HG02623 (cell line): Measurements from ENCODE around the gene GOLT1A.
"Not testable (repeated sequence)": the region's sequence is repeated elsewhere in the genome, so short reads cannot be mapped to it uniquely, and the experiment has no call there.

ENCODE experiments used
- ATAC-seq: cut with Tn5 transposase; IDR thresholded peaks from one replicate; pipeline ENCODE4 v1.9.1; 2021; ENCODE audit warnings: moderate library complexity; ENCODE audit not compliant: unreplicated experiment

GOLT1A gene

DNA sequence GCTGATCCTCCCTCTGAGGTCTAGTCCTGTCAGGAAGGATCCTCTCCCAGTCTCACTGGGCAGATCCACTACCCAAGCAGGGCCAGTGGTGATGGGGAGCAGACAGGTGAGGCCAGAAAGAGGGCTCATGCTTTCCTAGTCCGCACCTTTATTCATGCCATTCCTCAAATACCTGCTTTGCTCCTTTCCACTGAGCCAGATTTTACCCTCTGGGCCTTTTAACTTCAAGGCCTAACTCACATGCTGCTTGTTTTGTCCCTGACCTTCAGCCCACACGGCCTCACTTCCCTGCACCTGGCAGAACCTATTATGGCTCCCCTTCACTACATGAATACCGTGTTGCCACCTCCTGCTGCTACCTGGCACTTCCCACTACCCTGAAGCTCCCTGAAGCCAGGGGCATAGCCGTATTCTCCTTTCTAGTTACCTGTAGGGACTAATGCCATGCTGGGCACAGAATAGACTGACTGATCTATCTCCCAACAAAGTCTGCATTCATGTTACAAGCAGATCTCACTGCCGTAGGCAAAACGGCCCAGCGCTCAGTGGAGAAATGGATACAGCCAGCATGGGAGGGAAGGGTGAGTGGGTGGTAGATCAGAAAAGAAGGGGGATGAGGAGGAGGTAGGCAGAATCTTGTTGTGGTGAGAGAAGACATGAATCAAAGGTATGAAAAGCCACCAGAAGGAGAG is 36.1 kb upstream of the GOLT1A start:
- no peak for ATAC-seq

DNA sequence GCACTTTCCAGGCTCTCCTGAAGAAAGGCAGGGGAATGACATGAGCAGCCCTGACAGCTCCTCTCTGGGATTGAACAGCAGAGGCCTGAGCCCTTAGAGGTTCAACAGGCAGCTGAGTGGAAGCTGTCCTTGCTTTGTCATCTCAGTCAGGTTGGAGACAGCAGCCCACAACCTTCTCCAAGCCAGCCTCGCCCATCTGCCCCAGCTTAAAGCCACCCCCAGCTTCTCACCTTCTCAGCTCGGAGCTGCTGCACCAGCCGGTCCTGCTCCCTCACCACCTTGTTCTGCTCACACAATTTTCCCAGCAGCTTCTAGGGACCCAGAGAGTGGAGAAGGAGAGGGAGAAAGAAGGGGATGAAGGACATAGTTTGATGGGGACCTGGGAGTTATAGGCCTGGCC is 35.2 kb upstream of the GOLT1A start:
- no peak for ATAC-seq

DNA sequence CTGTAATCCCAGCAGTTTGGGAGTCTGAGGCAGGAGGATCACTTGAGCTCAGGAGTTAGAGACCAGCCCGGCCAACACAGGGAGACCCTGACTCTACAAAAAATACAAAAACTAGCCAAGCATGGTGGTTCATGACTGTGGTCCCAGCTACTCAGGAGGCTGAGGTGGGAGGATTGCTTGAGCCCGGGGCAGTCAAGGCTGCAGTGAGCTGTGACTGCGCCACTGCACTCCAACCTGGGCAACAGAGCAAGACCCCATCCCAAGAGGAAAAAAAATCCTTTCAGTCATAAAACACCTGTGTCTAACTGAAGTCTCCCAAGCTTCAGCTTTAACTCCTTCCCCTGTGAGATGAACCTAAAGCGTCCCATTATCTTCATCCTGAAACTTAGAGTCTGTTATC is 33.1 kb upstream of the GOLT1A start:
- no peak for ATAC-seq

DNA sequence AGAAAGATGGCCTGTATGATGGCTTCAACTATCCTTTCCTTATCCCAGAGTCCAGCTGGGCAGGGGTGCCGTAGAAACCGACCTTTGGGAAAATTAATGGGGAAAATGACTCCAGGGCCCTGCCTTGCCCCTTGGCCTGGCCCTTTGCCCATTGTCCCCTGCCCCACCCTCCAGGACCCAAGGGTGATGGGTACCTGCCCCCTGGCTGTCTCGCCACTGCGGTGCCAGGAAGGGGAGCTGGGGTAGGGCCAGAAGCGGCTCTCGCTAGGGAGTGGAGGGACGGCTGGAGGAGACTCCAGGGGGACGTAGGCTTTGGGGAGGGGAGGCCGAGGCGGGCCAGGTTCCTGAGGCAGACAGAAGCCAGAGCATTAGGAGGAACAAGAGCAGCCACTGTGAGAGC is 29.1 kb upstream of the GOLT1A start:
- ATAC-seq, result no peak

DNA sequence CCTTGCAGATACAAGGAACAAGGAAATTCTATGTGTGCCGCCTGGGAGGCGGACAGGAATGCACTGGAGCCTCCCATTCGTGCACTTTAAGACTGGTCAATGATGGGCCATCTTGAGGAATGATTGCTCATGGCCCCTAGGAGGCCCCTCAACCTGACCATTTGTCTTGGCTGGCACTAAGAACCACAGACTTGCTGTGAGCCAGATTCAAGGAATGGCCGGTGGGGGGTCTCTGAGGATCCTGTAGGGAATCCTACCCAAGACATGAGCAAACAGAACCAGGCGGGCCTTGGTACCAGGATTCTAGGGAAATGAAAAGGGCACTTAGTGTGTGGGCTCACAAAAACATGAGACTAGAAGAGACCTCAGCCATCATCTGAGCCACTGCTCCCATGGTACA is 28.1 kb upstream of the GOLT1A start:
- ATAC-seq, result no peak

DNA sequence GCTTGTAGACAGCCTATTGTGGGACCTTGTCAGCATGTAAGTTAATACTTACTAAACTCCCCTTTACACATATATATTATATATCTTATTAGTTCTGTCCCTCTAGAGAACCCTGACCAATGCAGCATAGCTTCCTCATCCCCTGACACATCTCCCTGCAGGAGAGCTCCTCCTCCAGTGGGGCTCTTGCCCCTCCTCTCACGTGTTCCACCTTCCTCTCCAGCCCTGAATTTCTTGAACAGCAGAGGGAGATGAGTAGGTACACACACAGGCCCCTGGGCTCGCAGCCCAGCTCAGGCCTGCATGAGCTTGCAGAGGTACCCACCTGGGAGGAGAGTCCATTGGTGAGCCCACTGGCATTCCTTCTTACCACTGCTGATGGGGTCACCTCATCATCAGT is 27.3 kb upstream of the GOLT1A start:
- ATAC-seq, result no peak

DNA sequence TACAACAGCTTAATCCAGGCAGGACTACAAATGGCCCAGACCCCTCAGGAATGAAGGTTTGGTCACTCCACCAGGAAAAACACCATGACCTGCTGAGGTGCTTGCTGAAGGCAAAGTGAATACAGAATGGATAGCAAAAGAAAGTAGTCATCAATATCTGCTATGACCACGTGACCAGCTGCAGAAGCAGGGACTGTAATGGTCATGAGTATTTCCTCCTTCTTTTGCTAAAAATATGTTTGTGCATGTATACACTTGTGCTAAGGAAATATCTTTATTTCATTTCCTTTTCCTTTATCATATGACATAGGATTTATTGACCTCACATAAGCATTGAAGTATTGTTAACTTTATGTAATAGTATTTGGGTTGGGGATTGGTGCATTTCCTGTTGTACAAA is 26.4 kb upstream of the GOLT1A start:
- no peak for ATAC-seq

DNA sequence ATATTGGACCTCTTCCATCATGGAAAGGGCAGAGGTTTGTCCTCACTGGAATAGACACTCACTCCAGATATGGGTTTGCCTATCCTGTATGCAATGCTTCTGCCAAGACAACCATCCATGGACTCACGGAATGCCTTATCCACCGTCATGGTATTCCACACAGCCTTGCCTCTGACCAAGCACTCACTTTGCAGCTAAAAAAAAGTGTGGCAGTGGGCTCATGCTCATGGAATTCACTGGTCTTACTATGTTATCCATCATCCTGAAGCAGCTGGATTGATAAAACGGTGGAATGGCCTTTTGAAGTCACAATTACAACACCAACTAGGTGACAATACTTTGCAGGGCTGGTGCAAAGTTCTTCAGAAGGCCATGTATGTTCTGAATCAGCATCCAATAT is 25.6 kb upstream of the GOLT1A start:
- not testable (repeated sequence) for ATAC-seq

DNA sequence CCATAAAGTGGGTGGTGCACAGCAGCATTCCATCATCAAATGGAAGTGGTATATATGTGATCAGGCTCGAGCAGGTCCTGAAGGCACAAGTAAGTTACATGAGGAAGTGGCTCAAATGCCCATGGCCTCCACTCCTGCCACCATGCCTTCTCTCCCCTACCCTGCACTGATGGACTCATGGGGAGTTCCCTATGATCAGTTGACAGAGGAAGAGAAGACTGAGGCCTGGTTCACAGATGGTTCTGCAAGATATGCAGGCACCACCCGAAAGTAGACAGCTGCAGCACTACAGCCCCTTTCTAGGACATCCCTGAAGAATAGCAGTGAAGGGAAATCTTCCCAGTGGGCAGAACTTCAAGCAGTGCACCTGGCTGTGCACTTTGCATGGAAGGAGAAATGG is 24.7 kb upstream of the GOLT1A start:
- ATAC-seq, result not testable (repeated sequence)

DNA sequence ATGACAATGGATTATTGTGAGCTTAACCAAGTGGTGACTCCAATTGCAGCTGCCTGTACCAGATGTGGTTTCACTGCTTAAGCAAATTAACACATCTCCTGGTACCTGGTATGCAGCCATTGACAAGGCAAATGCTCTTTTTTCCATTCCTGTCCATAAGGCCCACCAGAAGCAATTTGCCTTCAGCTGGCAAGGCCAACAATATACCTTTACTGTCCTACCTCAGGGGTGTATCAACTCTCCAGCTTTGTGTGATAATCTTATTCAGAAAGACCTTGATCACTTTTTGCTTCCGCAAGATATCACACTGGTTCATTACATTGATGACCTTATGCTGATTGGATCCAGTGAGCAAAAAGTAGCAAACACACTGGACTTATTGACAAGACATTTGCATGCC is 23.7 kb upstream of the GOLT1A start:
- not testable (repeated sequence) for ATAC-seq

DNA sequence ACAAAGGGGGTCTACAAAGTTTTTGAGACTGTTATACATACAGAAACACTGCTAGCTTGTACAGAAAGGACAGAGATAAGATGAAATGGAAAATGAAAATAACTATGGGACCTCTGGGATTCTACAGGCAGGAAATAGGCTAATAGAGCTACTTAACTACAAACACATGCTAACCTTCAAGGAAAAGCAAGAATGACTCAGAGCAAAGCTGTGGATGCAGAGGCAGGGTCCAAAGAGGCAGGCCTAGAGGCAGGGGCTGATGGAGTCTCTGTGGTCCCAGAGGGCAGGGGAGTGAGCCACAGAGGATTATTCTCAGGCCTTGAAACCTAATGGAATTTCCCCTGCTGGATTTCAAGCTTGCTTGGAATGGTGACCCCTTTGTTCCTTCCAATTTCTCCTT is 18.7 kb upstream of the GOLT1A start:
- ATAC-seq, result no peak

DNA sequence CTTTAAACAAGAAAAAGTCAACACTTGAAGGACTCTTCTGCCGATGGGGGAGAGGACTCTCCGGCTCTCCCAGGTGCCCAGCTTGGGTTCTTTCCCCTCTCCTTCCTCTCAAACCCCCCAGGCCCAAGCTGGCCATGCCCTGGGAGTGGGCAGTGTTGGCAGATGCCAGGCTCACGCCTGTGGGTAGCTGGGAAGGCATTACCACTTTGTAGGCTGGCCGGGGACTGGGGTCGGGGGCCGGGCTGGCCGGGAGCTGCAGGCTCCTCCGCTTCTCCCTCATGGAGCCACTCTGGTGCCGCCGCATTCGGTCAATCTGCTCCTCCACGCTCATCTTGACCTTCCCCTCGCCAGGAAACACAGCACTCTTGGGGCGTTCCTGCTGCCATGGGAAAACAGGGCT is 16.4 kb upstream of the GOLT1A start:
- no peak for ATAC-seq

DNA sequence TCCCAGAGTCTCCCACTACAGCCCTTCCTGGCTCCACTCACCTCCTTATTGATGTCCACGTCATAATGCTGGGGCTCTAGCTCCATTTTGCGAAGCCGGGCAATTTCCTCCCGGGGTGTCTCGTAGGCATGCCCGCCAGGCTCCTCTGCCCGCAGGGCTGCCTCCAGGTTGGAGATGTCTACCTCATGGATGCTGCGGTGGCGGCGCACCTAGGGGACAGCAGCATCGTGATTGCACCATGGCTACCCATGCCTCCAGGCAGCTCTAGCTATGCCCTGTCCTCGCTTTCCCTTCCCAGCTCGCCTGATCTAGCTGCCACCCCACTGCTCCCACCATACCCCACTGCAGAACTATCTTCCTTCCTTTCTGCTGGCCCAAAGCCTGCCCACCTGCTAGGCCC is 15.1 kb upstream of the GOLT1A start:
- no peak for ATAC-seq

DNA sequence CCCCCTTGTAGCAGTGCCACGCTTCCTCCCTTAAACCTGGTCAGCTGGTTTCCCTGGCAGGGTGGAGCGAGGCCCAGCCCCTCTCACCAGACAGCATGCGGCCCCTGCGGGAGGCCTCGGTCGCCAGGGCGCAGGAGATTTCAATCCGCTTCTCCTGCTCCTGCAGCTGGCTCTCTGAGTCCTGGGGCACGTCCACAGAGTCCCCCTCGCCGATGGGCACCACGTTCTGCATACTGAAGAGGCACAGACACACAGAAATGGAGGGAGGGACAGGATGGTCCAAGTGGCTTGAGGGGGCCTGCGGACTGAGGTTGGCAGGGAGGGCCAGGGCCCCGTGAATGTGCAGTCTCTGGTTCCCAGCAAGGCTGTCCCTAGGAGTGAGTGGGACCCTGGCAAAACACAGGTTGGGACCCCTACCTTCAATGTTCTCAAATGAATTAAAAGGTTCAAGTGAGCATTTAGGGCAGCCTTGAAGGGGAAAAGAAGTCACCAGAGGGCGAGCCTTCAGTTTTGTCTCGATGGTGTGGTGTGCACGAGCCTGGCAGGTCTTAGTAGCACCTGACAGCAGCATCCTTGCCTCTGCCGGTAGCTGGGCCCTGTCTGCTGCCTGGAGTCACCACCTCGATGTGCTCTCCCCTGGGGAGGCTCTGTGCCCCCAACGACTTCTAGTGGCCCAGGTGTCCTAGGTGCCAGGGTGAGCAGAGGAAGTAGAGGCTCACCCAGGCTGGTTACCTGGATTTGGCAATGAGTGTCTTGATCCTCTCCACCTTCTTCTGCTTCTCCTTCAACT is 14.4 kb upstream of the GOLT1A start:
- ATAC-seq, result no peak

DNA sequence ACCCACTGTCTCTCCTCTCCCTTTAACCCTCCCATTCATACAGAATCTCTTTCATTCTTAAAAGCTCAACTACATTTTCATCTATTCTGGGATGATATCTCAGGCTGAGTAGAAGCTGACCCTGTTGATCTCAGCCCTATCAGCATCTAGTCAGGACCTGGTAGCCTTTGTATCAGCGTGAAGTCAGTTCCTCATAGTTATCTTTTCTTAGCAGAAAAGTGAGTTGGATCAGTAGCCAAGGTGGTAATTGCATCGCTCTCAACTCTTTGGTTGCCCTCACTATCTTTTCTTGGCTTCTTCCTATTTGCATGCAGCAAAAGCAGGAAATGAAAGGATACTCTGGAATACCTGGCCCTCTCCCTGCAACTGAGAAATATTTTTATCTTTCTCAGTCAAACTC is 13.6 kb upstream of the GOLT1A start:
- ATAC-seq, result no peak

DNA sequence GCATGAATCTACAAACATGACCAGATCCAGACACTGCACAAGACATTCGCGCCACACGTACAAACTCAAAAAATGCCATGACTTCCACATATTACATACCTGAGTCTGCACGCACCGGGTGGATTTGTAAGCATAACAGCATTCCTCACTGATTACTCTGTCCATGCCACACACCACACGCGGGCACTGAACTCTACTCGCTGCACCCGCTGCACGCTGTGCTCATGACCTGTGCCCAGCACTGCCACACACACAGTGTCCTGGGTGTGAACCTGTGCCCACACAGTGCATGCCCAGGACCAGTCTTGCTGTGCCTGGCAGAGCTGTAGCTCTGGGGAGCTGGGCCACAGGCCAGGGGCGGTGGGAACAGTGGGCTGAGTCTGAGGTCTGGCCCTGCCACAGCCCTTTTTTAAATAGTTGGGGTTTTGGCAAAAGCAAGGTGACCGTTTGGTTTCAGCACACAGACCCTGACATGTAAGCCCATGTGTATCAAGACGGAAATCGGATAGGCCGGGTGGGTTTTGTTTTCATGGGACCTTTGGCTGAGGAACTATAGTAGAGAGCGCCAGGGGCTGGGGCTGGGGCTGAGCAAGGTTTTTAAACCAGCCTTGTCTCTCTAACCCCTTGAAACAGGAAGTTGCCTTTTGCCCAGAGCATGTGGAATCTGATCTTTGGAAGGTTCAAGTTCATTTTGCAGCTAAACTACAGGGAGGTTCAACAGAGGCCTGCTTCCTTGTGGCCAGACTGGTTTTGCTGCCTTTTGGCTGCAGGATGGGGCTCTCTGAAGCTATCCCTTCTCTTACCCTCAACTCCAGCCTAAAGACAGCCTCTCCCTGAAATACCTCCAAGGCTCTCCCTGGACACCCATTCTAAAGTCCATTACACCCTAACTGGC is 12.3 kb upstream of the GOLT1A start:
- ATAC-seq, result no peak

DNA sequence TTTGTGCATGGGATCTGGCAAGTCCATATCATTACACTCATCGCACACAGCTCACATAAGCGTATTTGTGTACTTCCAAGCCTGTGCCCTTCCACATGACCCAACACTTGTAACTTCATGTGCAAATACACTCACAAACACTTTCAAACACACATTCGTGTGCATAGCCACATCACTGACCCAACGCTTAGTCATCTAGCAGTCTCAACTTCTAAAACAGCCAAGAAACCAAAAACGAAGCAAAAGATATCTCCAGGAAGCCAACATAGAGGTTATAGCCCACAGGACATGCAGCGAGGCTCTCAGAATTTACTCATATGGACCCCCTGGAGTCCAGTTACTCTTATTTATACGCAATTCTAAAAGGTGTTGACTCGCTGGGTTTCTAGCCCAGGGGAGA is 10.9 kb upstream of the GOLT1A start:
- ATAC-seq, result no peak

DNA sequence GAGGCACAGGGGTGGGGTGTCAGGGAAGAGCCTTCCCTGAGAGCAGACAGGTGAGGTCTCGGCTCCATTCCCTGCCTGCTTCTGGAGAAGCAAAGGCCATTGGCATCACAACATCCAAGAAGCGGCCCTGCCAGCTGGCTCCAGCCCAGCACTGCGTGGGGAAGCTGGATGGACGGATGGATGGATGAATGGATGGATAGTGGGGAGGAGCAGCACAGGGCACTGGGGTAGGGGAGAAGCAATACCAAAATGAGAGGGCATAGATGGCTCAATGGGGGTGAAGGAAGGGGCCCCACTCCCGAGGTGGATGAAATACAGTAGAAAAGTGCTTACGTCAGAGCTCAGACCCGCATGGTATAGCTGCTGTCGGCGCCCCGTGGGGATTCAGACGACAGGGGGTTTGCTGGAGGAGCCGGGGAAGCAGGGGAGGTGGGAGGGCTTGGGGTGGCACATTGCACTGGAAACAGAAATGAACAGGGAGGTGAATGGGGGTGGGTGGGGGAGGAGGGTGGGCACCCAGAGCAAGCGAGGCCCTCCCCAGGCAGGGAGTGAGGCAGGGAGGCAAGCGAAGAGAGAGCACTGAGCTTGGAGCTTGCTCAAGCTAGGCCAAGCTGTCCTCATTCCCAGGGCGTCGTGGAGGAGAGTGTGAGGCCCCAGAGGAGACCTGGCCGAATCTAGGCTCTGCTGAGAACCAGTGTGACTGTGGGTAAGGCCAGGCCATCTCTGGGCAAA is 9.5 kb upstream of the GOLT1A start:
- no peak for ATAC-seq

DNA sequence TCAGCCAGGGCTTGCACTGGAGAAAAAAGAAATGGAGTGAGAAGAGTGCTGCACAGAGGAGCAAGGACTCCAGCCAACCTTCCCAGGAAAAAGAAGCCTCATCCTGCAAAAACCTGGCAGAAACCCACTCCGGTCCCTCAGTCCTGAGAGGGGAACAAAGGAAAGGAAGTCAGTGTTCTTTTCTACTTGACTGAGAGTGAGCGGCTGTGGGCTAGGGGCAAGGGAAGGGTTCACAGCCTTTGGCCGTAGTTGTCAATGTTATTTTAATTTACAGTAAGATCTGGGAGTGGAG is 8.9 kb upstream of the GOLT1A start:
- ATAC-seq, result no peak

DNA sequence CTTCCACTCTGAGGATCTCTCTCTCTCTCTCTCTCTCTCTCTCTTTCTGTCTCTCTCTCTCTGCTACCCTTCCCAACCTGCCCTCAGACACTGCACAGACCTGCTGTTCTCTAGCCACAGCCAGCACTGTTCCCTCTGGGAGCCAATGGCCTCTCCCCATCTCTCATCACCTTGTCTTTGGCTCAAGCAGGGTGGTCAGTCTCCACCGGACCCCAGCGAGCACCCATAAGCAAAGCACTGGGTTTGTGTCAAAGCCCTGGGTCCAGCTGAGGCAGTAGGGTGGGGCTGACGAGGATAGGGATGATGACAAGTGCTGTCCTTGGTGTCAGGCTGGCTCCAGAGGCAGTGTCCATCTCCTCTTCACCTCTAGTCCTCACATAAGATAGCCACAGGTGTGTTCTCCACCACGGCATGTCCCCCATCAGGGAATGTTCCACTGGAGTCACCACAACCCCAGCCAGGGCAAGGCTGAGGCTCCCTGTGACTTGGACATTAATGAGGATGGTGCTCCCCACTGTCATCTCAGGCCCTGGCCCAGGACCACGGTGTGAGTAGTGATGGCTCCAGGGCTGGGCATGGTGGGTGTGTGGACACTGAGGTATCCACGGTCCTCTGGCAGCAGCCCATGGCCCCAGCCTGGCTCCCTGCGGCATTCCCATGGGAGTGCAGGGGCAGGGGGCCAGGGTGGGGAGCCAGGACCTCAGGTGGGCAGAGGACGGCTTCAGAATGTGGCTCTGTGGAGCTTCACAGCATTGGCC is 8.4 kb upstream of the GOLT1A start:
- no peak for ATAC-seq

DNA sequence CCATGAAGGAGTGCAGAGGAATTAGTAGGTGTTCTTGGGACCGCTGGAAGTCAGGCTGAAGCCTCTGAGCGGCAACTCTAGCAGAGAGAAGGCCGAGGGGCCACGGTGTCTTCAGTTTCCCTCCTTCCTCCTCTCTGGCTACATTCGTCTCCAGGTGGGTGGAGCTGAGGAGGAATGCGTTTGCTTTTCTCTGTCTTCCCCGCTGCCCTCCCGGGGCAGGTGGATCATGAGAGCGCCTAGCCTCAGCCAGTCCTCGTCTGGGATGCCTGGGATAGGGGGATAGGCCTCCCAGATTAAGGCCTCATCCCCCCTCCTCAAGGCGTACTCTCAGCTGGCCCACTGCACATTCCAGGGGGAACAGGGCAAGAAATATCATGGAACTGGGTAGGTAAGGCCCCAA is 7.5 kb upstream of the GOLT1A start:
- ATAC-seq, result no peak
